ENCODE measurements around the gene PTPMT1.
"Not testable (repeated sequence)": the region's sequence is repeated elsewhere in the genome, so short reads cannot be mapped to it uniquely, and the experiment has no call there.

GRCh38 chr11:47564366-47564765 lies 1.0 kb upstream of the PTPMT1 start:
- not testable (repeated sequence) for TF ChIP-seq POLR2A, POLR2AphosphoS5 (IDR thresholded peaks at IDR 0.05; ENCODE audit: low read depth, low read length)

All from GM12892 (cell line).